ENCODE data around the gene ZNF780A. TPM values are rescaled to one million over a fixed set of nuclear protein-coding genes. Genes with fewer than 3 reads are reported as not detected.

Gene ZNF780A
- polyA plus RNA-seq, 3 donors, result 9.8 to 14.1 (median 12.6) TPM

- Mint-ChIP-seq H3K27ac (no peak overlapping the region), H3K36me3 (no peaks in the 10 kb centered on the region), H3K27me3 (ENCODE audit: low read depth in 3 of 3) (peaks cover 0 to 5% (median 2%) of the 10 kb centered on the region in 3 donors), H3K4me3 (no peak overlapping the region), H3K9me3 (peaks cover 8 to 38% (median 24%) of the 10 kb centered on the region in 7 donors), H3K4me1 (no peaks in the 10 kb centered on the region)
- no CpG with 5 or more reads among the region's 2 CpGs for WGBS (ENCODE audit: insufficient coverage)
- DNase-seq, result no peak
- no peak overlapping the region for H3K4me3 ChIP-seq (replicated peaks in 1 of 3; ENCODE audit: low read depth in 2 of 3, low read length in 3 of 3)
- no peaks in the 10 kb centered on the region for H3K79me2 ChIP-seq (ENCODE audit: insufficient read depth, low read length)
- H3K4me2 ChIP-seq (replicated peaks; ENCODE audit: extremely low read depth, low read length, poor library complexity, severe bottlenecking), result no peak overlapping the region
- H3K27me3 ChIP-seq (ENCODE audit: control insufficient read depth in 2 of 2, insufficient read depth in 2 of 2, low read length in 2 of 2), result no peaks in the 10 kb centered on the region
- no peaks in the 10 kb centered on the region for H4K20me1 ChIP-seq (ENCODE audit: insufficient read depth, low read length)
- H3K9me3 ChIP-seq (replicated peaks in 1 of 2; ENCODE audit: control insufficient read depth in 1 of 2, insufficient read depth in 1 of 2, low read length in 2 of 2), result peaks cover 13 to 19% of the 10 kb centered on the region in 2 donors
- no peak overlapping the region for H3K9ac ChIP-seq (ENCODE audit: insufficient read depth, low read length, poor library complexity, severe bottlenecking)
- no peaks in the 10 kb centered on the region for H3K4me1 ChIP-seq (ENCODE audit: control insufficient read depth in 1 of 2, insufficient read depth in 2 of 2, low read length in 2 of 2)
- H3K27ac ChIP-seq (ENCODE audit: low read depth in 1 of 2, low read length in 2 of 2), result no peak overlapping the region
- H3K36me3 ChIP-seq (replicated peaks in 1 of 2; ENCODE audit: control insufficient read depth in 1 of 2, insufficient read depth in 2 of 2, low read length in 2 of 2), result no peaks in the 10 kb centered on the region
- TF ChIP-seq CTCF (IDR thresholded peaks at IDR 0.05), result no peak
- H2AFZ ChIP-seq (ENCODE audit: insufficient read depth, low read depth, low read length, poor library complexity, severe bottlenecking), result no peak overlapping the region
- intact Hi-C loops (cut with micrococcal nuclease), result no loop called here
These were observed 19.8 kb upstream of the ZNF780A start for GRCh38 chr19:40110570-40110969.

GRCh38 chr19:40104754-40105153 lies 14.0 kb upstream of the ZNF780A start:
- H3K4me3 Mint-ChIP-seq, result no peak overlapping the region
- H3K9me3 Mint-ChIP-seq, result peaks cover 0 to 8% (median 5%) of the 10 kb centered on the region in 7 donors
- Histone ChIP-seq H3K27me3 (ENCODE audit: control insufficient read depth in 2 of 2, insufficient read depth in 2 of 2, low read length in 2 of 2) (peaks cover 2 to 5% of the 10 kb centered on the region in 2 donors), H3K9ac (ENCODE audit: insufficient read depth, low read length, poor library complexity, severe bottlenecking) (no peak overlapping the region), H3K9me3 (replicated peaks in 1 of 2; ENCODE audit: control insufficient read depth in 1 of 2, insufficient read depth in 1 of 2, low read length in 2 of 2) (no peaks in the 10 kb centered on the region), H3K27ac (ENCODE audit: low read depth in 1 of 2, low read length in 2 of 2) (no peak overlapping the region), H3K4me1 (ENCODE audit: control insufficient read depth in 1 of 2, insufficient read depth in 2 of 2, low read length in 2 of 2) (no peaks in the 10 kb centered on the region), H4K20me1 (ENCODE audit: insufficient read depth, low read length) (no peaks in the 10 kb centered on the region), H2AFZ (ENCODE audit: insufficient read depth, low read depth, low read length, poor library complexity, severe bottlenecking) (no peak overlapping the region), H3K4me3 (replicated peaks in 1 of 3; ENCODE audit: low read depth in 2 of 3, low read length in 3 of 3) (no peak overlapping the region), H3K4me2 (replicated peaks; ENCODE audit: extremely low read depth, low read length, poor library complexity, severe bottlenecking) (no peak overlapping the region), H3K36me3 (replicated peaks in 1 of 2; ENCODE audit: control insufficient read depth in 1 of 2, insufficient read depth in 2 of 2, low read length in 2 of 2) (no peaks in the 10 kb centered on the region), H3K79me2 (ENCODE audit: insufficient read depth, low read length) (no peaks in the 10 kb centered on the region)
- no peak for TF ChIP-seq CTCF (IDR thresholded peaks at IDR 0.05)
- no peaks in the 10 kb centered on the region for H3K36me3 Mint-ChIP-seq
- no peak for DNase-seq
- intact Hi-C loops (cut with micrococcal nuclease), result no loop called here
- WGBS (ENCODE audit: insufficient coverage), result no CpG with 5 or more reads among the region's 1 CpG
- peaks cover 6 to 9% (median 7%) of the 10 kb centered on the region in 3 donors for H3K27me3 Mint-ChIP-seq (ENCODE audit: low read depth in 3 of 3)
- no peak overlapping the region for H3K27ac Mint-ChIP-seq
- no peaks in the 10 kb centered on the region for H3K4me1 Mint-ChIP-seq

Measured in CD14-positive monocyte (primary cell).